Left kidney (tissue), 2 donors: ENCODE measurements around the gene BTBD9. TPM values are rescaled to one million over a fixed set of nuclear protein-coding genes. Genes with fewer than 3 reads are reported as not detected.
A peak's percentile ranks its signal among the peaks of the same experiment; 100 is the strongest.

Experiments
- DNase-seq: peaks from one replicate; pipeline ENCODE4 v3.0.0-alpha.2; 2013
- polyA plus RNA-seq: library from polyadenylated mRNA; unstranded; fragments of 120-200 nt; gene quantifications from one replicate; pipeline ENCODE4 v1.2.1, GENCODE V29; 2013; ENCODE audit not compliant: insufficient read length

The BTBD9 gene
- polyA plus RNA-seq, 1 donor: 14.5 TPM

DNA sequence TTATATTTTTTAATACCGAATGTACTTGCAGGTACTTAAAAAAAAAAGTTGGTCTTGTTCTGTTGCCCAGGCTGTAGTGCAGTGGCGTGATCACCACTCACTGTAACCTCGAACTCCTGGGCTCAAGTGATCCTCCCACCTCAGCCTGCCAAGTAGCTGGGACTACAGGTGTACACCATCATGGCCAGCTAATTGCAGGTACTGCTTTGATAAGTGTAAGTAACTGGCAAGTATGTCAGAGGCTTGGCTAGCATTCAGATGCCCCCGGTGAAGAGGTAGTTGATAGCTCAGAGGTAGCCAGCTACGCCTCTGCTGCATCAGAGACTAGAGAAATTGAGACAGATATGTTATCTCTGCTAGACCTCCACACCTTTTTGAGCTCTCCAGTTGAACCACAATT is 40.5 kb downstream of the BTBD9 start:
- DNase-seq: no peak

GRCh38 chr6:38593998-38594665 is 45.6 kb downstream of the BTBD9 start:
- DNase-seq: no peak

GRCh38 chr6:38593409-38593808 is 46.3 kb downstream of the BTBD9 start:
- no peak for DNase-seq

- DNase-seq: no peak
These were observed 48.3 kb downstream of the BTBD9 start for GRCh38 chr6:38591439-38591838.

DNA sequence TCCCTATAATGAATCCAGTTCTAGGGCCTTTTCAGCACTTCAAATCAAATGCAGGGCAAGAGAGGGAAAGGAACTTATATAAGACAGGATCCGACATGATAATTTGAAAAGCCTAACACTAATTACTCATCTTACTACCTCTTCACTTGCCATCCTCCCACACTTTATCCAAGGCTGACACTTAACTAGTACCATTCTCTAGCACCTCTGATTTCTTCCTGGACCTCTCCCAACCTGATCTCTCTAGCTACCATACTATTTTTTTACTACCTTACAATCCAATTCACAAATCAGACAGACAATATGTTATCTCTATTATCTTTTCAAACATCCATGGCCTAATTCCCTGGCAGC is 50.4 kb downstream of the BTBD9 start:
- DNase-seq: no peak

GRCh38 chr6:38588631-38589366 is 50.9 kb downstream of the BTBD9 start:
- no peak for DNase-seq

DNA sequence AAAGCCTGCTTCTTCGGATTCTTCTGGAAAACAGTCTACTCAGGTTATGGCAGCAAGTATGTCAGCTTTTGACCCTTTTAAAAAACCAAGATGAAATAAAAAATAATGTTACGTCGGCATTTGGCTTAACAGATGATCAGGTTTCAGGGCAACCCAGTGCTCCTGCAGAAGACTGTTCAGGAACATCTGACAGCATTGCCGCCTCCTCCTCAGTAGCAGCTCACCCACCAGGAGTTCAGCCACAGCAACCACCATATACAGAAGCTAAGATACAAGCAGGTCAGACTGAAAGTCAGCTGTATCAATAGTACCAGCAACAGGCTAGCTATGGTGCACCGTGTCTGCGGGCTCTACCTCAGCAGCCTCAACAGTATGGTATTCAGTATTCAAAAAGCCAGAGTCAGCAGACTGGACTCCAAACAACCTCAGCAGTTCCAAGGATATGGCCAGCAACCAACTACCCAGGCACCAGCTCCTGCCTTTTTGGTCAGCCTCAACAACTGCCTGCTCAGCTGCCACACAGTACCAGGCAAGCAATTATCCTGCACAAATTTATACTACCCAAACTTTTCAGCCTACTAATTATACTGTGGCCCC is 51.9 kb downstream of the BTBD9 start:
- no peak for DNase-seq

- DNase-seq: no peak
These were observed 52.7 kb downstream of the BTBD9 start for GRCh38 chr6:38586992-38587391.

GRCh38 chr6:38584731-38585130 is 55.0 kb downstream of the BTBD9 start:
- DNase-seq: no peak

- DNase-seq: no peak
These were observed 56.2 kb downstream of the BTBD9 start for GRCh38 chr6:38583523-38583922.

GRCh38 chr6:38580030-38580429 is 59.7 kb downstream of the BTBD9 start:
- no peak for DNase-seq

DNA sequence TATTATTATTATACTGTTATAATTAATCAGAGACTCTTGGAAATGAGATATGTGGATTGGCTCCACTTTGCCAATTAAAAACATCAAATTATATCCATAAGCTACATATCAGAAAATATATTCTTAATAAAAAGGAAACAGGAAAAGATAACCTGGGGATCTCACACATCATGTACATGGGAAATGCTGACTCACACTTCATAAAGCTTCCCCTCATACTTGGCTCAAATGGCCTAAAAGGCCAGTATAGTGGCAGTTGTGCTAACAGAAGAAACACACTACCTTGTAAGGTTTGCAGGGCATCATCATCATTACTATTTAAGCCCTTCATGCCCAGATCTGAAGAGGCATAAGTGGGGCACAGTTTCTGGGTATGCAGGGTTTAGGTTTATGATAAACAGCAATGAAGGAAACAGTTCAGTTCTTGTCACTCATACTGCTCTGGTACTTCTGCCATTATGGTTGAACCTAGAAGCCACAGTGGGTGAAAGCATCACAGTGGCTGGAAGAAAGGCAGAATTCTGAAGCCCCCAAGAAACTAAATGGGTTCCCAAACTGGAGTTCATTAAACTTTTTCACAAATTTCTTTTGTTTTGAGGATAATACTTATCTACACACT is 60.6 kb downstream of the BTBD9 start:
- no peak for DNase-seq

GRCh38 chr6:38578075-38578474 is 61.7 kb downstream of the BTBD9 start:
- no peak for DNase-seq

DNA sequence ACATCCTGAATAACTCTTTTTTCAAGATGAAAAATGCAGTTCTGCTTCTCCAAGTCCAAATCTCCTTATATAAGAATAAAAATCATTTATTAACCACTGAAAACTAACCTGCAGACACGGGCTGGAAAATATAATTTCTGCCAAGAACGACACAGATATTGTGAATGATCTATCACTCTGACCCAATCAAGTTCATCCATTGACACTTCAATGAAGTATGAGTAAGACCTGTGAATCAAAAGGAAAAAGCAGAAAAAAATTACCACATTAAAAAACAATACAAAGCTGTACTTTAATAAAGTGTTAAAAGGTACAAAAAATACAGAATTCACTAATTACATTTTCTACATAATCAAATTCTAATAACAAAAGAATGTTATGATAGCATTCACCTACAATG is 62.2 kb downstream of the BTBD9 start:
- no peak for DNase-seq

GRCh38 chr6:38573801-38574395 is 65.8 kb downstream of the BTBD9 start:
- DNase-seq: no peak

DNA sequence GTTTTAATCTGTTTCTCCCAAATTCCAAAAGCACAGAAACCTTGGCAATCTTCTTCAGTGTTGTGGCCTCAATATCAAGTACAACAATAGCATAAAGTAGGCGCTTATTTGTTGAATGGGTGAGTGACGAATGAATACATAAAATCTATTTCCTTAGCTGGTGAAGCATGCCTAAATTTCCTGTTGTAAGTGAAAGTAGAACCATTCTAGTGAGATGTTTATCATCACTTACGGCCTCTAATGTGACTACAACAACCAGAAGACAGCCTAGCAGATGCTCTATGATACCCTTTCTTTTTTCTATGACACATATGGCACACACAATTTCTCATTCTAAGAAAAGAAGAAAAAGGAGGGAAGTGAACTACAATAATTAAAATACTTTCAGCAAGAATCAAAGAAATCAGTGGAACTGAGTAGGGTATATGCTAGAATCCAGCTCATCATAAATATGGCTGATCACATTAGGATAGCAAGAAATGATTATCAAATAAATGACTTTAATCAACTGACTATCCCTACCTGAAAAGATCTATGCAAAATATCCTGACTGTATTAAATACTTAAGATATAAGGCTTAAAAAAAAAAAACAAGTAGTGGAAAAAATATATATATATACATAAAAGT is 67.4 kb downstream of the BTBD9 start:
- DNase-seq: no peak

DNA sequence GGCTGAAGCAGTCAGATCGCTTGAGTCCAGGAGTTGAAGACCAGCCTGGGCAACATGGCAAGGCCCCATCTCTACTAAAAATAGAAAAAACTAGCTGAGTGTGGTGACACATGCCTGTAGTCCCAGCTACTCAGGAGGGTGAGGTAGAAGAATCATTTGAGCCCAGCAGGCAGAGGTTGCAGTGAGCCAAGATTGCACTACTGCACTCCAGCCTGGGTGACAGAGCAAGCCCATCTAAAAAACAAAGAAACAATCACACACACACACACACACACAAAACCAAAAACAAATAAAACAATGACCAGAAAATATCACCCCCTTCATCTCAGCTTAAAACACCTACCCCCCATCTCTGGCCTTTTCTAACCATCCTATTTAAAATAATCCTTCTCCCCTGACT is 68.0 kb downstream of the BTBD9 start:
- no peak for DNase-seq

GRCh38 chr6:38570750-38571149 is 69.0 kb downstream of the BTBD9 start:
- DNase-seq: peak; percentile 7

GRCh38 chr6:38567436-38567835 is 72.3 kb downstream of the BTBD9 start:
- DNase-seq: no peak

DNA sequence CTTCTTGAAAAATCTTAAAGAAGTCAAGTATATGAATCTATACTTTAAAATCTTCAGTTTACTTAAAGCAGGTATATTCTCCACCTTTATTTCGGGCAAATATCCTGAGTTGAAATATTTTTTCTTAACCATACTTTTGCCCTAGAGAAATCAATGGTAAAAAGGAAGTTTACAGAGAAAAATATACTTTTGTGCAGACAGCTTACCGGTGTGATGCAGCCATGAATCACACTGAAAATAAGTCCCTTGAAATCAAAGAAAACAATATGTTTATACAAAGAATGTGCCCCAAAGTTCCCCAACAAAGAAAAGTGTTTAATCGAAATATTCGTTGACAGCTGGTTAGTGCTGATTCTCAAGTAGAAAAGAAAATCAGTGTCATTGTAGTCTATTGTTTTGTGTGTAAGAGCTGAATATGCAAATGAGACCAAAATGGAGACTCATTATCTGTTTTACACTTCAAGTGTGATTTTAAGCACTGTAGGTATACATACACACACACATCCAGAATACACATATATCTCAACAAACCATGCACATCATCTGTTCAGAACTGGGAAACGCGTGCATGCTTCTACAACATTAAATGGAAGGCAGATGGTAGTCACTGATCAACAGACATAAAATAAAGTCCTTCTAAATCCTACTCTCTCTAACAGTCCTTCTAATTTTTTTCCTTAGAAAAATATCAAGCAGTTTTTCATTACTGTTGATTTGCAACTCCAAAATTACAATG is 73.3 kb downstream of the BTBD9 start:
- DNase-seq: no peak

DNA sequence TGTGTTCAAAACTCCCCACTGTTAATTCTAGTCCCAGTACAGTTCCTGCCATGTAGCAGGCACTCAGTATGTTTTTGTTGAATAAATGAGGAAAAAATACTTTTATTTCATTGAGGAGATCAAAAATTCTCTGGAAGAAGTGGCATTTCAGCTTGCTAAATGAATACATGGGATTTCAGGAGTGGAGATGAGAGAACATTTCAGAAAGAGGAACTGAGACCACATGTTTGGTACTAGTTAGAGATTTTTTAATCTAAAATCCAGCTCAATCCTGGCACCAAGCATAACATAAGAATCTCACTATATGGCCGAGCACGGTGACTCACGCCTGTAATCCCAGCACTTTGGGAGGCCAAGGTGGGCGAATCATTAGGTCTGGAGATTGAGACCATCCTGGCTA is 75.4 kb downstream of the BTBD9 start:
- no peak for DNase-seq

DNA sequence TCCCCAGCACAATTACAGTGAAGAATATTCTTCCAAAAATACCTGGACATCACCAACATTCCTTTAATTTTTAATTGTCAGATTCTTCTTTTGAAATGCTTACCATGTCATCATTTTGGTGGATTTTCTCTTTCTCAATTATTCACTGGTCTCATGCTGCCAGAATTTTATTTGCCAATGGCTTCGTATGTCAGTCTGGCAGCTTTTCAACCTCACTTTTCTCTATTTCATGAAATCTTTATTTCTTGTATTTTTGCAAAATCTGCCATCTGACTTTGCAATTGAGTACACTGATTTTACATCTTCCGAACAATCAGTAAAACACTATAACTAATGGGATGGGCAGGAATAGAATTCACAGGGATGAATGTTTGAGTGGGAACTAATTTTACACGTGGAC is 84.1 kb downstream of the BTBD9 start:
- DNase-seq: no peak
